ENCODE results near the gene LCE7A. TPM values are rescaled to one million over a fixed set of nuclear protein-coding genes. Genes with fewer than 3 reads are reported as not detected.

Gene LCE7A
- total and polyA plus RNA-seq, 2 of the 4 experiments (the other 2 are of a cell fraction): not detected

DNA sequence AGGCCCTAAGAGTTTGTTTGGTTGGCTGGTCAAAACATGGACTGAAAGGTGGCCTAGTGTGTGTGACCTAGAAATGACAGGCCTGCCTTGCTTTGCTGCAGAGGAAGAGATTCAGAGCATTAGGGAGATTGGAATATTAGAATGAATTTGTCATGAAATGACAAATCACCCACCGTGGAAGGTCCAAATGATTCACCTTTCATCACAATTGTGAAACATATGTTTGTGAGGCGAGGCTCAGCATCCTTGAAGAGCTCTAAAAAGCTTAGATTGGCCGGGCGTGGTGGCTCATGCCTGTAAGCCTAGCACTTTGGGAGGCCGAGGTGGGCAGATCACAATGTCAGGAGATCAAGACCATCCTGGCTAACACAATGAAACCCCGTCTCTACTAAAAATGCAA lies 42.5 kb upstream of the LCE7A start:
- H3K18ac ChIP-seq (ENCODE audit: low read depth, low read length): no peak overlapping the region
- H3K27ac ChIP-seq (ENCODE audit: insufficient read depth, low read length): no peak overlapping the region
- no peaks in the 10 kb centered on the region for H3K9me3 ChIP-seq (ENCODE audit: control insufficient read depth, insufficient read depth, low read length)
- intact Hi-C loops (cut with micrococcal nuclease) (no loop called here), in situ Hi-C loops (cut with MboI; ENCODE audit: low sequenced_read_pairs) (no loop called here), dilution Hi-C loops (cut with HindIII; ENCODE audit: low sequenced_read_pairs, unreplicated experiment) (no loop called here)
- H3K27me3 ChIP-seq (ENCODE audit: control insufficient read depth, insufficient read depth, low read length): no peaks in the 10 kb centered on the region
- 39% methylated on average over 4 of the region's 6 CpGs; no CpG with 5 or more reads in 1 of the 2 experiments for WGBS, 2 experiments (ENCODE audit: extremely low coverage in 2 of 2, insufficient read length in 1 of 2)
- no peak overlapping the region for H3K56ac ChIP-seq (ENCODE audit: extremely low read depth, insufficient read depth, low read length)
- no peak overlapping the region for H3K4ac ChIP-seq (ENCODE audit: low read depth, low read length)
- H2BK120ac ChIP-seq (ENCODE audit: low read depth, low read length): no peak overlapping the region
- no peak overlapping the region for H3K4me2 ChIP-seq (ENCODE audit: low read depth, low read length)
- H2BK20ac ChIP-seq (ENCODE audit: low read depth, low read length): no peak overlapping the region
- no peak overlapping the region for H3K9ac ChIP-seq (ENCODE audit: low read depth, low read length)
- POLR2A ChIA-PET (ENCODE audit: unreplicated experiment): no interaction called here
- BruUV-seq (replicated peaks): no TSS peak
- H2AK9ac ChIP-seq (replicated peaks; ENCODE audit: low read depth, low read length, poor library complexity): no peak overlapping the region
- no peak overlapping the region for H3K4me3 ChIP-seq (ENCODE audit: insufficient read depth, low read depth, low read length)
- H2BK5ac ChIP-seq (ENCODE audit: low read depth, low read length, poor library complexity, severe bottlenecking): no peak overlapping the region
- no peak for DNase-seq
- H3K9me1 ChIP-seq (ENCODE audit: insufficient read depth, low read length): no peaks in the 10 kb centered on the region
- no peaks in the 10 kb centered on the region for H4K20me1 ChIP-seq (ENCODE audit: insufficient read depth, low read length)
- H4K5ac ChIP-seq (ENCODE audit: low read depth, low read length): no peak overlapping the region
- CTCF ChIA-PET: no interaction called here
- no peak overlapping the region for H2AFZ ChIP-seq (replicated peaks; ENCODE audit: low read length, poor library complexity)
- no peak overlapping the region for H3K23ac ChIP-seq (ENCODE audit: low read depth, low read length)
- TF ChIP-seq SMC3 (IDR thresholded peaks at IDR 0.05; ENCODE audit: low read depth, low read length): no peak
- TF ChIP-seq FOS (IDR thresholded peaks at IDR 0.05; ENCODE audit: low read depth, low read length): no peak
- no peak for TF ChIP-seq CEBPB (IDR thresholded peaks at IDR 0.05; ENCODE audit: low read depth, low read length)
- TF ChIP-seq RCOR1 (IDR thresholded peaks at IDR 0.05; ENCODE audit: insufficient replicate concordance, low read length): no peak
- TF ChIP-seq, protein P1, sequence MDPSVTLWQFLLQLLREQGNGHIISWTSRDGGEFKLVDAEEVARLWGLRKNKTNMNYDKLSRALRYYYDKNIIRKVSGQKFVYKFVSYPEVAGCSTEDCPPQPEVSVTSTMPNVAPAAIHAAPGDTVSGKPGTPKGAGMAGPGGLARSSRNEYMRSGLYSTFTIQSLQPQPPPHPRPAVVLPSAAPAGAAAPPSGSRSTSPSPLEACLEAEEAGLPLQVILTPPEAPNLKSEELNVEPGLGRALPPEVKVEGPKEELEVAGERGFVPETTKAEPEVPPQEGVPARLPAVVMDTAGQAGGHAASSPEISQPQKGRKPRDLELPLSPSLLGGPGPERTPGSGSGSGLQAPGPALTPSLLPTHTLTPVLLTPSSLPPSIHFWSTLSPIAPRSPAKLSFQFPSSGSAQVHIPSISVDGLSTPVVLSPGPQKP (IDR thresholded peaks at IDR 0.05; ENCODE audit: borderline replicate concordance, low read depth, low read length): no peak
- TF ChIP-seq MAFK (IDR thresholded peaks at IDR 0.05; ENCODE audit: low read depth, low read length): no peak
- TF ChIP-seq CTCF (conservative IDR thresholded peaks at IDR 0.05; ENCODE audit: low read depth, low read length): no peak
- TF ChIP-seq BHLHE40 (IDR thresholded peaks at IDR 0.05; ENCODE audit: low read depth, low read length): no peak
- no peak for TF ChIP-seq NFE2L2 (IDR thresholded peaks at IDR 0.05; ENCODE audit: low read depth, low read length)
- no peak for TF ChIP-seq RFX5 (IDR thresholded peaks at IDR 0.05; ENCODE audit: low read depth, low read length)
- TF ChIP-seq, protein P2, sequence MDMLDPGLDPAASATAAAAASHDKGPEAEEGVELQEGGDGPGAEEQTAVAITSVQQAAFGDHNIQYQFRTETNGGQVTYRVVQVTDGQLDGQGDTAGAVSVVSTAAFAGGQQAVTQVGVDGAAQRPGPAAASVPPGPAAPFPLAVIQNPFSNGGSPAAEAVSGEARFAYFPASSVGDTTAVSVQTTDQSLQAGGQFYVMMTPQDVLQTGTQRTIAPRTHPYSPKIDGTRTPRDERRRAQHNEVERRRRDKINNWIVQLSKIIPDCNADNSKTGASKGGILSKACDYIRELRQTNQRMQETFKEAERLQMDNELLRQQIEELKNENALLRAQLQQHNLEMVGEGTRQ (IDR thresholded peaks at IDR 0.05; ENCODE audit: low read depth, low read length): no peak
- no peak for TF ChIP-seq RAD21 (IDR thresholded peaks at IDR 0.05; ENCODE audit: low read length)
- TF ChIP-seq MAZ (IDR thresholded peaks at IDR 0.05; ENCODE audit: borderline replicate concordance, low read depth, low read length): no peak
- no peak for TF ChIP-seq POLR2A (IDR thresholded peaks at IDR 0.05; ENCODE audit: low read depth, low read length)
- TF ChIP-seq CHD1 (IDR thresholded peaks at IDR 0.05; ENCODE audit: low read depth, low read length): no peak
- no peak for TF ChIP-seq MXI1 (IDR thresholded peaks at IDR 0.05; ENCODE audit: borderline replicate concordance, low read depth, low read length)
- H4K91ac ChIP-seq (ENCODE audit: insufficient read depth, low read depth, low read length): no peak overlapping the region
- H3K36me3 ChIP-seq (ENCODE audit: control insufficient read depth, insufficient read depth, low read length): no peaks in the 10 kb centered on the region
- H2BK15ac ChIP-seq (ENCODE audit: low read depth, low read length): no peak overlapping the region
- H3K79me1 ChIP-seq (ENCODE audit: low read depth in 1 of 2, low read length in 2 of 2): no peaks in the 10 kb centered on the region
- no peaks in the 10 kb centered on the region for H3K4me1 ChIP-seq (ENCODE audit: control insufficient read depth, insufficient read depth, low read length)
- H2AK5ac ChIP-seq (ENCODE audit: low read depth, low read length): no peak overlapping the region
- ATAC-seq (ENCODE audit: low read depth): no peak
- H4K8ac ChIP-seq (ENCODE audit: low read depth in 2 of 2, low read length in 2 of 2): no peak overlapping the region
- no peak overlapping the region for H3K14ac ChIP-seq (replicated peaks; ENCODE audit: low read depth, low read length)
